Activated T-helper 1 cell treated with anti-CD3 and anti-CD28 coated beads, Interleukin-2, amount 50 U/mL, for 16 hours (primary cell): ENCODE measurements around the gene TRPM4.
"Not testable (repeated sequence)": the region's sequence is repeated elsewhere in the genome, so short reads cannot be mapped to it uniquely, and the experiment has no call there.

ENCODE experiments used
- DNase-seq, 2 donors: peaks; one replicate each; pipeline ENCODE4 v3.0.0-alpha.2; 2020; ENCODE audit warnings: low read depth in 1 of 2, low spot score in 1 of 2

Gene TRPM4

DNA sequence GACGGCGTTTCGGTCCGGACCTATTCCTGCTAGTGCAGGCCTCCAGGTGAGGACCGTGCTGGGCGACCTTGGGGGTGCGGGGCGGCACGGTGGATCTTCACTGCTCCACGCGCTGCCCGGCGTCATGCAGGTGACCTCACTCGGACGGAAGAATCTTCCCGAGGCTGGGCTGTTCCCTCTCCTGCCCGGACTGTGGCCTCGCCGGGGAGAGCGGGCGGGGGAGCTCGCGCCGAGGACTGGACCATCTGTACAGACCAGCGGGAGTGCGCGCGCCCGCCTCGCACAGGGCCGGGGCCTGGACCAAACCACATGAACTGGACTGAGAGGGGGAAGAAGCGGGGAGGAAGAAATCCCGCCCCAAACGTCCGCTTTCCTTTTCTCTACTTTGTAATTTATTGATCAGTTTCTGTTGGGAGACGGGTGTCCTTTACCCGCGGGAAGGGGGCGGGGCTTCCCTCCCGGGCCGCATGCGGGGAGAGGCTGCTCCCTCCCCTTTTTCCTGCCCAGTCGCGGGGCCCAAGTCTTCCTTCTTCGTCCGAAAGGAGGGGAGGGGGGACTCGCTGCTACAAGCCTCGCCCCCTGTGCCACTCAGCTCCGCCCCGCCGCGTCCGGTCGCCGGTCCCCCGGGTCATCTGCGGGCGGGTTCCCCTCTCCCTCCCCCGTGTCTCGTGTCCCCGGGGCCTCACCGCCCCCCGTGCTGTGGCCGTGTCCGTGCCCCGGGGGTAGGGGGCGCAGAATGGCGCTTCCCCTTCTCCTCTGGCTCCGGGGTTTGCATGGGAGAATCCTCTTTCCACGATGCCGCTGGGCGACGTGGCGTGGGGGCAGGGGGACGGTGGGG lies 7.3 kb upstream of the TRPM4 start:
- DNase-seq = no peak

DNA sequence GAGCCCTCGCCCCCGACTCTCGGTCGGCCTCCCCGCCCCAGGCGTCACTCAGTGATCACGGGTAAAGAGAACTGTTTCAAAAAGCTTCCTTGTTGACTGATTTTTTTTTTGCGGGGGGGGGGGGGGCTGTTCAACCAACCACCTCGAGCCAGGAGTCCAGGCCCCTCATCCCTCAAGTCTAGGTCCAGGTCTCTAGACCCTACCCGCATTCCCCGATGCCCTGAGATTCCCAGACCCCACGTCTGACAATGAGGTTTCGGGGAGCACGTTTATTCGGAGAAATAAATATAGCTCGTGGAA lies 6.7 kb upstream of the TRPM4 start:
- no peak for DNase-seq

DNA sequence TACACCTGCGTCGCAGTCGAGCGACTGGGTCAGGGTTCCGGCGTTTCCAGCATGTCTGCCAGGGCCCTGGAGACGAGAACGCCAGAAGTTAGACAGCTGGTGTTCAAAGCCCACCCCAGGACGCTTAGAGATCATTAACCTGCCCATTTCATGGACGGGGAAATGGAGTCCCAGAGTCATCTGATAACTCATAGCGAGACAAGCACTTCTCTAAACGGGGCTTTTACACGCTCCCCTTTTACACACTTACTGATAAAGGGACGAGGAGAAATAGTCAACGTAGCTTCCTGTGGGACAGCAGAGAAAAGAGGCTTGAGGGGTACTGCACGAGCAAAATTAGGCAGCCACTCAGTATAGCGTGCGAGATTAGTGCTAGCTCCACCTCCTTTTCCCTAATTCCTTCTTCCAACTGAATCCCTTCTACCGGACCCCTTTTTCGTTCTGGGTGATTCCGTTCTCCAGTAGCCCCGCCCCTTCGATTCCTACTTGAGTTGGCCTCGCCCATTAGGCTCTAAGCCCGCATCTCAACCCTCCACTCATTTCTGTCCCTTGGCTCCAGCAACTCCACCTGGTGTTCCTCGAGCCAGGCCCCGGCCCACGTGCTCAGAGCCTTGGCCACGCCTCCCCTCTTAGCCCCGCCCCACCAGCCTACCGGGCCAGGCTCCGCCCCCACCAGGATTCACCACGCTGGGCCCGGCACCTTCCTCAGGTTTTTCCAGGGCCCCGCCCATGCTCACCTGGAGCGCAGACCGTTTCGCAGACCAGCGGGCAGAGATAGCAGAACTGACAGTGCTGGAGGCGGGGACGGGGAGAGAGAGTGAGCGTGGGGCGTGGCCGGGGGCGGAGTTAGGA lies 6.1 kb upstream of the TRPM4 start:
- DNase-seq = no peak

DNA sequence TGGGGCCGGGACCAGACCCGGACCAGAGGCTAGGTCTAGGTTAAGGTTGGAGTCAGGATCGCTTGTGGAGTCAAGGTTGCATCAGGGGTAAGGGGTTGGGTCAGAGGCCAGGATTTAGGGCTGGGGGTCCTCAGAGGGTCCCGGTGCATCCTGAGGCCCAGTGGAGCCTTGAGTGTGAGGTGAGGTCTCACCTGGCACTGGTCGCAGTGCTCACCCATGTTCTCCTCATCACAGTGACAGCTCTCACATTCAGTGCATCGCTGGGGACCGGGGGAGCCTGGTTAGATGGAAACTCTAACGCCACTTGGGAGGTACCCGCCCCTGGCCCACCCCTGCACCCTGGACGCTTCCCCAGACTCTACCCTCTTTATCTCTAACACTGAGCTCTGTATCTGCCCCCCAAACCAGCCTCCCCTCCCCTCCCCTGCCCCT lies 5.5 kb upstream of the TRPM4 start:
- no peak for DNase-seq

DNA sequence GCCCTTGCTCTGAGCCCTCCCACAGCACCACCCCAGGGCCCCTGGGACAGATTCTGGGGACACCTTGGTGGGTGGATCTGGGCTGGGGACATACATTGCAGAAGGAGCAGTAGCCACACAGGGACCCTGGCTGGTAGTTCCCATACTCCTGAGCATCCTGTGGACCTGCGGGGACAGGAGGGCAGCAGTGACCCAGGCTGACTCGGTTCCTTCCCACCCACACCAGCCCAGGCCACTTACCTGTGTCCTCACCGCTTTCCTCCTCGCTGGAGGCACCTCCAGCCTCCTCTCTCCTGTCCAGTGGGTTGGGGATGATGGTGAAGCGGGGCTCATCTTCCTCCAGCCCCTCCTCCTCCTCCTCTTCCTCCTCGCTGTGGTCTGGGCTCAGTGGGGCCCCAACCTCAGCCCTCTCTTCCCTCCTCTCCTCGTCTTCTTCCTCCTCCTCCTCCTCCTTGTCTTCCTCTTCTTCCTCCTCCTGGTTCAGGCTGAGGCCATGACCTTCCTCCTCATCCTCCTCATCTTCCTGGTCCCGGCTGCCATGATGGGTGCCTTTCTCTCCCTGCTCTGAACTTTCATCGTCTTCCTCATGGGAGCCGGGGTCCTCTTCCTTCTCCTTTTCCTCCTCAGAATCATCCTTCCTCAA lies 4.3 kb upstream of the TRPM4 start:
- DNase-seq = no peak

DNA sequence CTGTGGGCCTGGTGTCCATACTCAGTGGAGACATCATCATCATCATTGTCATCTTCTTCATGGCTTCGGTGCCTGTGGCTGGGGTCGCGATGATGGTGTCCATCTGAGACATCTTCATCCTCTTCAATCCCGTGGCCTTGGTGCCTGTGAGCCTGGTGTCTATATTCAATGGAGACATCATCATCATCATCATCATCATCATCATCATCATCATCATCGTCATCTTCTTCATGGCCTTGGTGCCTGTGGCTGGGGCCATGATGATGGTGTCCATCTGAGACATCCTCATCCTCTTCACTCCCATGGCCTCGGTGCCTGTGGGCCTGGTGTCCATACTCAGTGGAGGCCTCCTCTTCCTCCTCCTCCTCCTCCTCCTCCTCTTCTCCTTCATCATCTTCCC lies 3.3 kb upstream of the TRPM4 start:
- DNase-seq = no peak

DNA sequence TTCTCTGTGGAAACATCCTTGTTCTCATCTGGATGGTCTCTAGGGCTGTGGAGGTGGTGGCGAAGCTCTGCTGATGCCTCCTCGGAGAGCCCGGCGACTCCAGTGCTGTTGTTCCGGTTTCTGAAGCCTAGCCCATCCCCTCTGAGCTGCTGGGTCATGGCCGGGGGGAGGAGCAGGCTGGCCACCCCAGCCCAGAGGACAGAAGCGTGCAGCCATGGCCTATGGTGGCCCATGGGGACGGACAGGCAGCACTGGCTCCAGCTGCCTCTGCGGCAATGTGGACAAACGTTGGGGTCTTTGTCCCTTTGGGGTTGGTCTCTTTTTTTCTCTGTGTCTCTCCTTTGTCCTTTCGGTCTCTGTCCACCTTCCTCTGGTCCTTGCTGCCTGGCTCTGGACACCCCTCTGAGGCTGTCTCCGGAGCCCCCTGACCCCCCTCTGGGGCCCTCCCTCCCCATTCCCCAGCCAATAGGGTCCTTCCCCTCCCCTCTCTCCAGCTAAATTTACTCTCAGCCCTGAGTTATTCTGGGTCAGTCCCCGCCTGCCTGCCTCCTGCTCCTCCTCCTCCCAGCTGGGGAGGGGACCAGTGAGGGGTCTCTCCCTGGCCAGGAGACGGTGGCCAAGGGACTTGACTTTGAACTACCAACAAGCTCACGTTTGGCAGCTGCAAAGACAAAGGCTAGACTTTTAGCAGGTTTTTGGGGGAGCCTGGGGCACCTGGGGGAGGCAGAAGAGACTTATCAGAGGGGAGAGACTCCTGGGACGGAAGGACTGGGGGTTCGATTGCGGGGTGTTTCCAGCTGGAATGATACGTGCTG lies 2.4 kb upstream of the TRPM4 start, which contains the start of gene HRC:
HRC (minus strand) TSS at position 392 of the 815 bp plus-strand sequence; CDS start at position 233, 159 bp downstream.
- no peak for DNase-seq

DNA sequence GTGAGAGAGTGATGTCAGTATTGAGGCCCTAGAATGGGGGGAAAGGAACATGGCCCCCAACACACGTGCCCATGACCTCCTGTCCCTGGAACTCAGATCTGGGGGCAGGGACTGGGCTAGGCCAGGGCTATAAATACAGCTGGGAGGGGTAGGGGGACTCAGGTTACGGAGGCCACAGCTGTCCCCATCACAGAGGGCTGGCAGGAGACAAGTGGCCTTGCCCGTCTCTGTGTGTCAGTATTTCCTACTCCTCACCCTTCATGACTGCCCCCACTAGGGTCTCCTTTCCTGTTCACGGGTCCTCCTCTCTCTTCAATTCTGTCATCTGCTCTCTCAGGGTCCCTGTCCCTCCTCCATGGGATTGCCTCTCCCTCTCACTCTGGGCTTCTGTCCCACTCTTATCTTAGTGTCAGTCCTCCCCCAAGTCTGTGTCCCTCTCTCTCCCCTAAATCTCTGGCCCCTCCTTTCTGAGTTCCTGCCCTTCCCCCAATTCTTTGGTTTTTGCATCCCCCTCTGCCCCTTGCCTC lies 1.7 kb upstream of the TRPM4 start:
- no peak for DNase-seq

DNA sequence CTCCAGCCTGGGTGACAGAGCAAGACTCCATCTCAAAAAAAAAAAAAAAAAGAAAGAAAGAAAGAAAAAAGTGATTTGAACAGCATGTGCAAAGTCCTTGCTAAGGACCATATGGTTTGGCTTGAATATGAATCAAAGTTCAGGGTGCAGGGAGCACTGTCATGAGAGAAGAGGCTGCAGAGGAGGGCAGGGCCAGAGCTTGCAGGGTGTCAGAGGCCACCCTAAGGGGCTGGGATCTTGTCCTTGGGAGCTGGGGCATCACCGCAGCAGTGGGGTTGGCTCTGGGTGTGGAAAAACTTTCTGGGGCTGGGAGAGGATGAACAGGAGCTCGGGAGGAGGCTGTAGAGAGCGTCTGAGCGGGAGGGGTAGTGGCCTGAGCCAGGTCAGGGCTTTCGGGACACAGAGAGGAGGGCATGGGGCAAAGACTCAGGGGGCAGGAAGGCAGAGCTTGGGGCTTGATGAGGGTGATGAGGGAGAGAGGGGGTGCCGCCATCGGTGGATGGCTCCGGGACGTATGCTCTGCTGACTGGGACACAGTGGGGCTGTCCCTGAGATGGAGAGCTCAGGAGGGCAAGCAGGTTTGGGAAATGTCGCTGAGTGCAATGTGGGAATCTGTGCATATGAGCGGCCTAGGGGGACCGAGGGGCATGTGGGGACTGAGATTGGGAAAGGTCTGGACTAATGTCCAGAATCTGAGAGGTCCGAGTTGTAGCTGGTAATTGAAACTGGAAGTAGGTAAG lies 3.0 kb downstream of the TRPM4 start:
- no peak for DNase-seq

DNA sequence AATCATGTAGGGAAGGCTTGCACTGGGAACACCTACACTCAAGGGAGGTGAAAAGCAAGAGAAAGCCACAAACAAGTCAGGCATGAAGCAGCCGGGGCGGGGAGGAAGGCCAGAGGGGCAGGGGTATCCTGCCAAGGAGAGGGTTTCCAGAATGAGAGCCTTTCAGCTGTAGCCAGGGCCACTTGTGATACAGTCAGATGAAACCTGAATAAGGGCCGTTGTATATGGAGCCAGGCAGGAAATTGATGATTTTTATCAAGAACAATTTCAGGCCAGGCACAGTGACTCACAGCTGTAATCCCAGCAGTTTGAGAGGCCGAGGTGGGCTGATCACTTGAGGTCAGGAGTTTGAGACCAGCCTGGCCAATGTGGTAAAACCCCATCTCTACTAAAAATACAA lies 4.4 kb downstream of the TRPM4 start:
- no peak for DNase-seq

DNA sequence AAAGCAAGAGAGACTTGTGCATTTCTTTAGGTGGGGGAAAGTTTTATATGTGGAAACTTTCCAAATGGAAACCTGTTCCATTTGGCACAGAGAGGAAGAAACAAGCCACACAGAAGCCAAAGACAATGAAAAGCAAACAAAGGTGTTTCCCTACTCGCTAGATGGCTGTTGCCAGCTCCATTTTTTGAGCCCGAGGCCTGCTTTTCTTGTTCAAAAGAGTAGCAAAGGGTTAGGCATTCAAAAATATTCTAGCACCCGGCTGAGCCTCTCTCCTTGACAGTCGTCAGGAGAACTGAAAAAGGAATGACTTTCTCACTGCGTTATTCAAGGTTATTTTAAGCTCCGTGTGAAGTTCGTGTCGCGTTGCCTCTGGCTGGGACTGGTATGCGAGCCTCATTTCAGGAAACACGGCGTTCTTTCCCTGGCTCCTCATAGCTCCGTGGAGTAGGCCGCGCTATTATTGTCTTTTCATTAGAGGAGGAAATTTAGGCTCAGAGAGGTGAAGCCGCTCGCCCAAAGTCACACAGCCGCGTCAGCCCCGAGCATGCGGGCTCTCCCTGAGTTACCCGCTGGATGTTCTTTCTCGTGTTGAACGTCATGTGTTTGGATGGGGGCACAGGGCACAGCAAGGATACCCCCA lies 7.6 kb downstream of the TRPM4 start:
- DNase-seq = no peak

DNA sequence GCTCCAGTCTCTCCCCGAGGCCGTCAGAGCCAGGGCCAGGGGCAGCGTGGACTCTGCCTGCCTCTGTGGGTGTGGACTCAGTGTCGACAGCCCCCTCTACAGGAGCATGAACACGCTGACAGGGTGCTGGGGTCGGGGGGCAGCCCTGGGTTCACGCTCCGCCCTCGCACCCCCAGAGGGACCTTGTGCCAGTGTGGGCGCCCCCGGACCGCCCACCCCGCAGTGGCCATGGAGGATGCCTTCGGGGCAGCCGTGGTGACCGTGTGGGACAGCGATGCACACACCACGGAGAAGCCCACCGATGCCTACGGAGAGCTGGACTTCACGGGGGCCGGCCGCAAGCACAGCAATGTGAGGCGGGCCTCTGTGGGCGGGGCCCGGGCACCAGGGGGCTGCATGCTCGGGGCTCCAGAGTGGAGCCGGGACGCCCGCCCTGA lies 8.3 kb downstream of the TRPM4 start:
- no peak for DNase-seq

DNA sequence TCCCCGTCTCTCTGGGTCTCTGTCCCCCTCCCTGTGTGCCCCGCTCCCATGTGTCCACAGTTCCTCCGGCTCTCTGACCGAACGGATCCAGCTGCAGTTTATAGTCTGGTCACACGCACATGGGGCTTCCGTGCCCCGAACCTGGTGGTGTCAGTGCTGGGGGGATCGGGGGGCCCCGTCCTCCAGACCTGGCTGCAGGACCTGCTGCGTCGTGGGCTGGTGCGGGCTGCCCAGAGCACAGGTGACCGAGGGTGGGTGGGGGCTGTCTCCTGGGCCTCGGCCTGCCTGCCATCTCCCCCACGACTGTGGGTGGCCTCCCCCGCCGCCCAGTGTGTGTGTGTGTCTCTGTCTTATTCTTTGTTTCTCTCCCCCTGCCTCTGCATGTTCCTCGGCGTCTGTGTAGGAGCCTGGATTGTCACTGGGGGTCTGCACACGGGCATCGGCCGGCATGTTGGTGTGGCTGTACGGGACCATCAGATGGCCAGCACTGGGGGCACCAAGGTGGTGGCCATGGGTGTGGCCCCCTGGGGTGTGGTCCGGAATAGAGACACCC lies 10.3 kb downstream of the TRPM4 start:
- DNase-seq = no peak

DNA sequence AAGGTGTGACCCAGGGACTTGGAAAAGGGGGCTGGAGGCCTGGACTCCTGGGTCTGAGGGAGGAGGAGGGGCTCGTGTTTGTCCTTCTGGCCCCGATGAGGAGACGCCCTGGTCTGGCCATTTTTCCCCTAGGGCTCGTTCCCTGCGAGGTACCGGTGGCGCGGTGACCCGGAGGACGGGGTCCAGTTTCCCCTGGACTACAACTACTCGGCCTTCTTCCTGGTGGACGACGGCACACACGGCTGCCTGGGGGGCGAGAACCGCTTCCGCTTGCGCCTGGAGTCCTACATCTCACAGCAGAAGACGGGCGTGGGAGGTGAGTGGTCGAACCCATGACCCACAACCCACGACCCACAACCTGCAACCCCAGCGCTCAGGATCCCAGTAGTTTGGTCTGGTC lies 10.8 kb downstream of the TRPM4 start:
- DNase-seq = no peak

DNA sequence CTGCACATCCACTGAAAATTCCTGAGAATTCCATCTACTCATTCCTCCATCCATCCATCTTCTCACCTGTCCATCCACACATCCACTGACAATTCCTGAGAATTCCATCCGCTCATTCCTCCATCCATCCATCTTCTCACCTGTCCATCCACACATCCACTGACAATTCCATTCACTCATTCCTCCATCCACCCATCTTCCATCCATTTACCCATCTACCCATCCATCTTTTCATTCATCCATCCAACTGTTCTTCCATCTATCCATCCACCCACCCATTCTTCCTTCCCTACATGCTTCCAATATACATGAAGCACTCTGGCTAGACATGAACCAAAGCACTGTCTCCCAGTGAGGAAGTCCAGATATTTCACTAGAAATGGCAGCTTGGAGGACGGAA lies 15.6 kb downstream of the TRPM4 start:
- no peak for DNase-seq

DNA sequence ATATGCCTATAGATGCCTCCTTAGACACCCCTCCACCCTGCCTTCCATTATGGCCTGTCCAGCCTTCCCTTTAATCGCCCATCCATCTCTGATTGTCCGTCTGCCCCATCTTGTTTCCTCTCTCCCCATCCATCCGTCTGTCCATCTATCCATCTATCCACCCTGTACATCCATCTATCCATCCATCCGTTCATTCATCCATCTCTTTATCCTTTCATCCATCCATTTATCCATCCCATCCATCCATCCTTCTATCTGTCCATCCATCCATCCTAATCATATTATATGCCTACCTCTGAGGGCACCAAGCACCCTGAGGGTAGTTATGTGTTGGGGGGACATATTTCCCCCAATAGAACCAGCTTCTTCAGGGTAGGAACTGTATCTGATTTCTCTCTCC lies 23.1 kb downstream of the TRPM4 start:
- no peak for DNase-seq

DNA sequence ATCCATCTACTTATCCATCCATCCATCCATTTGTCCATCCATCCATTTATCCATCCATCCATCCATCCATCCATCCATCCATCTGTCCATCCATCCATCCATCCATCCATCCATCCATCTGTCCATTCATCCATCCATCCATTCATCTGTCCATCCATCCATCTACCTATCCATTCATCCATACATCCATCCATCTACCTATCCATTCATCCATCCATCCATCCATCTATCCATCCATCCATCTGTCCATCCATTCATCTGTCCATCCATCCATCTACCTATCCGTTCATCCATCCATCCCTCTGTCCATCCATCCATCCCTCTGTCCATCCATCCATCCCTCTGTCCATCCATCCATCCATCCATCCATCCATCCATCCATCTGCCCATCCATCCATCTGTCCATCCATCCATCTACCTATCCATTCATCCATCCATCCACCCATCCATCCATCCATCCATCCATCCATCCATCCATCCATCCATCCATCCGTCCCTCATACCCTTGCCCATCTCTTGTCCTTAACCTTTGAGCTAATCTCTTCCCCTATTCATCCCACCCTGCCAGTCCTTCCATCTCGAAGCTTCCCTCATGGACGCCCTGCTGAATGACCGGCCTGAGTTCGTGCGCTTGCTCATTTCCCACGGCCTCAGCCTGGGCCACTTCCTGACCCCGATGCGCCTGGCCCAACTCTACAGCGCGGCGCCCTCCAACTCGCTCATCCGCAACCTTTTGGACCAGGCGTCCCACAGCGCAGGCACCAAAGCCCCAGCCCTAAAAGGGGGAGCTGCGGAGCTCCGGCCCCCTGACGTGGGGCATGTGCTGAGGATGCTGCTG lies 24.6 kb downstream of the TRPM4 start:
- DNase-seq = not testable (repeated sequence)

DNA sequence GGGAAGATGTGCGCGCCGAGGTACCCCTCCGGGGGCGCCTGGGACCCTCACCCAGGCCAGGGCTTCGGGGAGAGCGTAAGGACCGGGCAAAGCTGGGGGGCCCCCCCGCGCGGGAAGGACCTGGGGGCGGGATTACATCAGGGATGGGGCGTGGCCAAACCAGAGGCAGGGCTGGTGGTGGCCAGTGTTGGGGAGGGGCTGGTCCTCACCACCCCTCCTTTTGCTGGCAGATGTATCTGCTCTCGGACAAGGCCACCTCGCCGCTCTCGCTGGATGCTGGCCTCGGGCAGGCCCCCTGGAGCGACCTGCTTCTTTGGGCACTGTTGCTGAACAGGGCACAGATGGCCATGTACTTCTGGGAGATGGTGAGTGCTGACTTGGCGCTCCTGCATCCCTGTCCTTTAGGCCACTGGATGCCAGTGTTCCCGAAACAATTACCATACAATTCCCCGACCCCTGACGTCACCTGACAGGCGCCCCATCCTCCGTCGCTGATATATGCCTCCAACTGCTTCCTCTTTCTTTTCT lies 25.3 kb downstream of the TRPM4 start:
- DNase-seq = no peak
